H1 (cell line): ENCODE results near the gene ARHGAP8. TPM values are rescaled to one million over a fixed set of nuclear protein-coding genes. Genes with fewer than 3 reads are reported as not detected.

Experiments
- POLR2AphosphoS5 ChIP-seq: IDR thresholded peaks from 2 replicates; pipeline ENCODE4 v1.6.1; 2011; ENCODE audit warnings: low read depth, low read length
- polyA plus RNA-seq, 7 experiments: library from polyadenylated mRNA; depleted of rRNA in 3 of 7; stranded (reverse) in 5 of 7; unstranded in 2 of 7; fragments of >200 nt in 5 of 7; fragments of 200-250 nt in 2 of 7; gene quantifications; 1 replicate in 5 of 7; 2 replicates in 1 of 7; 4 replicates in 1 of 7; pipeline versions ENCODE4 v1.2.1 to v1.2.3, GENCODE V29; 2011 to 2013; ENCODE audit warnings: missing spikeins in 2 of 7, mixed read lengths in 2 of 7
- total RNA-seq: library from RNA; stranded (reverse); fragmentation: NEBNext Ultra II Directional; extraction: Animal tissue kit (Norgen Biotek cat#: 25700); gene quantifications from 2 replicates; pipeline ENCODE4 v1.2.1, GENCODE V29; 2021

ARHGAP8 gene
- total and polyA plus RNA-seq, 2 of the 8 experiments (the other 6 are each of a cell fraction or from before 2014, with no cell fraction given) = 35.6 to 47.7 TPM

DNA sequence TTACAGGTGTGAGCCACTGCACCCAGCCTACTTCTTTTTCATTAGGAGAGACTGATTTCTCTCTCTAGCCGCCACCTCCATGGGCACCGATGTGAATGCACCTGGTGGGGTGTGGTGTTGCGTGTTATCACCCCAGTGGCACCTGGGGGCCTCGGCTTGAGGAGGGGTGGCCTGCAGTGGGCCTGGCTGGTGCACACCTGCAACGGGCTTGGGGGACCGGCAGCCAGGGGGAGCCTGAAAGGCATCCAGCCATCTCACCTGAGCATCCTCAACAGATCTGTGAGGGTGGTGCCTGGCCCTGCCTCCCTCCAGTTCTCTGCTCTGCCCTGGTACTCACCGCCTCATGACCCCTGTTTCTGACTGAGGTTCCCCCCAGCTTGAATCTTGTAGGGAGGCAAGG, 108.9 kb downstream of the ARHGAP8 start (continued):
- no peak; the same call in 1 of the 2 replicates for TF ChIP-seq POLR2AphosphoS5
